GM12878 (cell line): ENCODE data around the gene KIRREL3. TPM values are rescaled to one million over a fixed set of nuclear protein-coding genes. Genes with fewer than 3 reads are reported as not detected.

Experiments
- ATAC-seq: fragments of 200-7000 bp; cut with Tn5 transposase; 3 replicates; pipeline ENCODE4 v1.9.1; 2020; ENCODE audit warnings: mild to moderate bottlenecking, moderate library complexity
- BruUV-seq: library from RNA; stranded (reverse); fragments of 400-500 nt; replicated peaks from 2 replicates; lab custom pipeline; 2021; lab: Mats Ljungman, UMichigan
- CTCF ChIA-PET: fragments of 300-600 bp; sonication (Branson Sonifier 250); formaldehyde crosslinking; extraction: SDS; loops from one replicate; lab custom pipeline; 2021; ENCODE audit warnings: inconsistent platforms; lab: Yijun Ruan, JAX
- POLR2A ChIA-PET: fragments of 350-600 bp; formaldehyde crosslinking; extraction: SDS; loops from one replicate; lab custom pipeline; 2021; ENCODE audit warnings: inconsistent platforms; lab: Charles Lee
- RAD21 ChIA-PET: fragments of 300-600 bp; sonication (Branson Sonifier 250); formaldehyde crosslinking; loops from one replicate; lab custom pipeline; 2023; ENCODE audit warnings: antibody characterized with exemption; ENCODE audit not compliant: unreplicated experiment; lab: Charles Lee
- SMC1A ChIA-PET: fragments of 300-600 bp; sonication (Branson Sonifier 250); formaldehyde crosslinking; loops from one replicate; lab custom pipeline; 2023; ENCODE audit not compliant: unreplicated experiment, uncharacterized antibody; lab: Charles Lee
- DNase-seq: peaks from one replicate; pipeline ENCODE4 v3.0.0-alpha.2; 2011; ENCODE audit warnings: low read depth, low spot score
- FAIRE-seq: peaks from 3 replicates; lab custom pipeline; 2011; peaks lifted over from hg19 to GRCh38; lab: Jason Lieb, UNC
- H2AFZ ChIP-seq: 2 replicates; pipeline ENCODE4 v1.6.0; 2011; ENCODE audit warnings: low read depth, low read length, control low read depth; ENCODE audit not compliant: control insufficient read depth
- H3K27ac ChIP-seq: 2 replicates; pipeline ENCODE4 v1.5.1; 2011; ENCODE audit warnings: control low read depth; ENCODE audit not compliant: control insufficient read depth, insufficient read depth
- H3K27me3 ChIP-seq, 2 experiments: replicated peaks in 1 of 2; 2 replicates each; pipeline versions ENCODE4 v1.6.0 to v1.6.1; 2011; ENCODE audit warnings: low read length in 1 of 2; ENCODE audit not compliant: control insufficient read depth in 2 of 2, insufficient read depth in 2 of 2
- H3K36me3 ChIP-seq, 2 experiments: 2 replicates each; pipeline ENCODE4 v1.5.1; 2011; ENCODE audit warnings: low read length in 1 of 2; ENCODE audit not compliant: control insufficient read depth in 2 of 2, insufficient read depth in 2 of 2
- H3K4me1 ChIP-seq: 2 replicates; pipeline ENCODE4 v1.6.1; 2011; ENCODE audit warnings: mild to moderate bottlenecking, low read length, moderate library complexity, mixed read lengths; ENCODE audit not compliant: control insufficient read depth, insufficient read depth
- H3K4me2 ChIP-seq: 2 replicates; pipeline ENCODE4 v1.6.0; 2011; ENCODE audit warnings: control low read depth; ENCODE audit not compliant: control insufficient read depth, insufficient read depth
- H3K4me3 ChIP-seq: fragments of 200-600 bp; sonication (generic); 2 replicates; pipeline ENCODE4 v1.5.1; 2016
- H3K79me2 ChIP-seq: 2 replicates; pipeline ENCODE4 v1.6.0; 2011; ENCODE audit warnings: low read length; ENCODE audit not compliant: control insufficient read depth, insufficient read depth
- H3K9ac ChIP-seq: 2 replicates; pipeline ENCODE4 v1.8.0; 2011; ENCODE audit warnings: low read length, control low read depth, mixed read lengths; ENCODE audit not compliant: control insufficient read depth, insufficient read depth
- H3K9me3 ChIP-seq: replicated peaks from 3 replicates; pipeline ENCODE4 v1.5.1; 2011; ENCODE audit warnings: mild to moderate bottlenecking, low read length; ENCODE audit not compliant: control insufficient read depth, insufficient read depth
- H4K20me1 ChIP-seq: 2 replicates; pipeline ENCODE4 v1.6.0; 2011; ENCODE audit not compliant: control insufficient read depth, insufficient read depth
- HDAC6 ChIP-seq: fragments of 200-600 bp; sonication (generic); IDR thresholded peaks from one replicate; pipeline ENCODE4 v1.8.0; 2017; ENCODE audit warnings: antibody characterized with exemption; ENCODE audit not compliant: unreplicated experiment
- RELA ChIP-seq: fragments of 450-650 bp; IDR thresholded peaks from 2 replicates; pipeline ENCODE4 v1.8.0; 2014; ENCODE audit warnings: borderline replicate concordance; ENCODE audit not compliant: partially characterized antibody
- YBX1 ChIP-seq: fragments of 450-650 bp; IDR thresholded peaks from 2 replicates; pipeline ENCODE4 v1.6.1; 2016; ENCODE audit warnings: antibody characterized with exemption
- ZBTB33 ChIP-seq: fragments of 450-650 bp; IDR thresholded peaks from 2 replicates; pipeline ENCODE4 v1.6.1; 2017; ENCODE audit warnings: mild to moderate bottlenecking
- ZNF687 ChIP-seq: fragments of 450-650 bp; IDR thresholded peaks from 2 replicates; pipeline ENCODE4 v1.6.1; 2017; ENCODE audit warnings: mild to moderate bottlenecking, moderate library complexity
- WGBS: methylation state at CpG from one replicate; pipeline ENCODE4 v1.1.6; 2016; ENCODE audit warnings: low lambda C conversion rate; ENCODE audit not compliant: insufficient replicate concordance, insufficient coverage; ENCODE audit errors: missing lambda C conversion rate; 5-methylcytosine and 5-hydroxymethylcytosine counted together
- in situ Hi-C: fragments of 300-500 bp; cut with MboI; formaldehyde crosslinking; loops from 9 replicates; pipeline ENCODE4 v1.14.3; 2018; ENCODE audit warnings: mixed read lengths
- intact Hi-C: fragments of 100-400 bp; cut with micrococcal nuclease; formaldehyde crosslinking; loops from one replicate; pipeline ENCODE4 v1.14.2; 2022; ENCODE audit not compliant: unreplicated experiment
- polyA plus RNA-seq, 11 experiments: library from polyadenylated mRNA; depleted of rRNA in 4 of 11; unstranded in 6 of 11; stranded (reverse) in 5 of 11; fragments of >200 nt; fragmentation: Nextera tagmentation in 4 of 11; fragmentation: Illumina TruSeq in 1 of 11; extraction: Ambion mirVana in 4 of 11; extraction: Trizol in 1 of 11; gene quantifications; 1 replicate in 1 of 11; 2 replicates in 10 of 11; pipeline versions ENCODE4 v1.2.1 to v1.2.3, GENCODE V29; 2011 to 2016; ENCODE audit warnings: inconsistent platforms in 2 of 11, missing spikeins in 2 of 11, low read depth in 1 of 11
- total RNA-seq, 4 experiments: library from RNA; depleted of rRNA in 3 of 4; stranded (reverse); fragments of >200 nt in 3 of 4; fragmentation: Illumina TruSeq in 1 of 4; extraction: Trizol in 1 of 4; gene quantifications; 2 replicates each; pipeline versions ENCODE4 v1.2.1 to v1.2.3, GENCODE V29; 2013 to 2021

KIRREL3 gene
- total and polyA plus RNA-seq, 10 of the 15 experiments (the other 5 are each of a cell fraction or from before 2014, with no cell fraction given) = under 0.01 TPM; not detected in 9

- no peak overlapping the region for H2AFZ ChIP-seq
- H3K9me3 ChIP-seq = no peaks in the 10 kb centered on the region
- ChIA-PET RAD21 (interaction anchor here (1.2 kb wide), 1 partner anchor 355 kb away, joined by 4 read pairs; no protein-coding TSS in a partner anchor), POLR2A (no interaction called here), SMC1A (interaction anchor here (1.2 to 5.8 kb wide), 4 partner anchors 14 to 356 kb away, joined by 4 to 40 read pairs (median 12); no protein-coding TSS in a partner anchor), CTCF (interaction anchor here (1.7 to 5.7 kb wide), 5 partner anchors 9 to 627 kb away, joined by 4 to 68 read pairs (median 22); no protein-coding TSS in a partner anchor)
- no peak overlapping the region for H3K9ac ChIP-seq
- no peak for TF ChIP-seq YBX1
- no peak for TF ChIP-seq ZNF687
- no peak for TF ChIP-seq HDAC6
- no peak for TF ChIP-seq RELA
- TF ChIP-seq ZBTB33 = no peak
- DNase-seq (no peak), ATAC-seq (no peak), FAIRE-seq (no peak)
- H4K20me1 ChIP-seq = no peaks in the 10 kb centered on the region
- in situ Hi-C loops = loop anchor here (5.0 to 10.0 kb wide), 2 partner anchors 274 to 357 kb away; no protein-coding TSS in a partner anchor
- no peak overlapping the region for H3K4me3 ChIP-seq
- no peaks in the 10 kb centered on the region for H3K4me1 ChIP-seq
- WGBS = 32% methylated on average over 3 of the region's 3 CpGs
- H3K27ac ChIP-seq = no peak overlapping the region
- no peak overlapping the region for H3K4me2 ChIP-seq
- intact Hi-C loops = loop anchor here (5.0 kb wide), 2 partner anchors 276 to 629 kb away; no protein-coding TSS in a partner anchor
- H3K36me3 ChIP-seq = no peaks in the 10 kb centered on the region
- H3K27me3 ChIP-seq = peaks cover 3 to 10% of the 10 kb centered on the region in 2 experiments; a peak in 3 of 4 replicates
- H3K79me2 ChIP-seq = no peaks in the 10 kb centered on the region
- BruUV-seq = no TSS peak
These were observed 282.3 kb downstream of the KIRREL3 start for GRCh38 chr11:126718276-126718675.
